GM20431 (cell line): ENCODE results near the gene FCGR1A.
"Not testable (repeated sequence)": the region's sequence is repeated elsewhere in the genome, so short reads cannot be mapped to it uniquely, and the experiment has no call there.

Experiments
- in situ Hi-C: fragments of 300-500 bp; cut with MseI, MboI; formaldehyde crosslinking; loops from one replicate; pipeline ENCODE4 v1.15.0; 2020; ENCODE audit warnings: low sequenced_read_pairs; ENCODE audit not compliant: unreplicated experiment

Gene FCGR1A

DNA sequence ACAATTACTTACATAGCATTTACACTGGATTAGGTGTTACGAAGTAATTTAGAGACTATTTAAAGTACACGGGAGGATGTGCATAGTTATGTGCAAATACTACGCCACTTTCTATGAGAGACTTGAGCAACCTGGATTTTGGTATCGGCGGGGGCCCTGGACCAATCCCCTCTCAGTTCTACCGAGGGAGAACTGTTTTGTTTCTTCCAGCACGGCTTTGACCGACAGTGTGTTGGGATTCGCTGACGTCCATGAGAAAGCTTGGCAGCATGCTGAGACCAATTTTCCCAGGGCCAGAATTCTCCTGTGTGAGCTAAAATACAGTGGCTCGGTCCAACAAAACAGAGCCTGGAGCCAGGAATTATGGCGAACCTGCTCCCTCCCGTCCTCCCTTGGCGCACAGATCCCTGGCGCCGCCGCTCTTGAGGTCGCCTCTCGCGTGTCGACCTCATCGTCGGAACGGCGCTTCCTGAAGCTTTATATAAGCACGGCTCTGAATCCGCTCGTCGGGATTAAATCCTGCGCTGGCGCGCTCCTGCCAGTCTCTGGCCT, 49.3 kb downstream of the FCGR1A start:
- in situ Hi-C loops, result not testable (repeated sequence)

DNA sequence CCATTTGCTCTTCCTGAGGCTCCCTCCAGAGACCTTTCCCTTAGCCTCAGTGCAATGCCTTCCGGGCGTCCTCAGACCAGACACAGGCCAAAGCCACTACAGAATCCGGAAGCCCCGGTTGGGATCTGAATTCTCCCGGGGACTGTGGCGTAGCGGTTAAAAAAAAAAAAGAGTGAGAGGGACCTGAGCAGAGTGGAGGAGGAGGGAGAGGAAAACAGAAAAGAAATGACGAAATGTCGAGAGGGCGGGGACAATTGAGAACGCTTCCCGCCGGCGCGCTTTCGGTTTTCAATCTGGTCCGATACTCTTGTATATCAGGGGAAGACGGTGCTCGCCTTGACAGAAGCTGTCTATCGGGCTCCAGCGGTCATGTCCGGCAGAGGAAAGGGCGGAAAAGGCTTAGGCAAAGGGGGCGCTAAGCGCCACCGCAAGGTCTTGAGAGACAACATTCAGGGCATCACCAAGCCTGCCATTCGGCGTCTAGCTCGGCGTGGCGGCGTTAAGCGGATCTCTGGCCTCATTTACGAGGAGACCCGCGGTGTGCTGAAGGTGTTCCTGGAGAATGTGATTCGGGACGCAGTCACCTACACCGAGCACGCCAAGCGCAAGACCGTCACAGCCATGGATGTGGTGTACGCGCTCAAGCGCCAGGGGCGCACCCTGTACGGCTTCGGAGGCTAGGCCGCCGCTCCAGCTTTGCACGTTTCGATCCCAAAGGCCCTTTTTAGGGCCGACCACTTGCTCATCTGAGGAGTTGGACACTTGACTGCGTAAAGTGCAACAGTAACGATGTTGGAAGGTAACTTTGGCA, 50.0 kb downstream of the FCGR1A start:
- in situ Hi-C loops, result not testable (repeated sequence)

DNA sequence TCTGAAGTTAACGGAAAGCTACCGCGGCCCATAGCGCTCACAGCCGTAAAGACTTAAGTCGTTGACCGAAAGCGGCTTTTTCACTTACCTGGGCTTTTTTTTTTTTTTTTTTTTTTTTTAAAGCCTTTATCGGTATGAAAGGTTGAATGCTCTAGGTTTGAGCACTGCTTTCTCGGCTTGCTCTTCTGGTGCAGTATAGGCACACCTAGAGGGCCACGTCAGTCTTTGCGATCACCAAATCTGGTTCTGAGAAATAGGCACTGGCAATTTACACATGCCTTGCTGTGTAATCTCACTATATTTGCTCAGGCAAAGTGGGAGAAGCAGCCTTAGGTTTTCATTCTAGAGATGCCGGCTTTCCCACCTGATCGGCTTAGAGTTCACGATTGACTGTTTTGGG, 50.6 kb downstream of the FCGR1A start:
- in situ Hi-C loops, result not testable (repeated sequence)

DNA sequence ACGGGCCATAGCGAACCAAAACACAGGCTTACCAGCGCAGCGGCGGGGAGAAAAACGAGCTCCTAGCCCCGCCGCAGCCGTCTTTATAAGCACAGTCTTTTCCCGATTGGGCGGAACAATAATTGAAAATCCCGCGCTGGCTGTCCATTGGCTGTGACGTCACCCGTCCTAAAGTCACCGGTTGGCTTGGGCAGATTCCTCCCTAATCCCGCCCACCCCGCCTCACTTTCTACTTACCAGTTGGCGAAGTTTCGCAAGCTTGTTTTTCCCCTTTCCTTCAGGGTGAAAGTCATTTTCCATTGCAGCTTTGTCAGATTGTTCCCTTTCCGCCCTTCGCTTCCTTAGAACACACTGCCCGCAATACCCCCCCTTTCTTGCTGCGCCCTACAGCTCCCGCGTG, 58.7 kb downstream of the FCGR1A start:
- in situ Hi-C loops, result not testable (repeated sequence)
